GM12878 (cell line): ENCODE measurements around the gene BET1. TPM values are rescaled to one million over a fixed set of nuclear protein-coding genes. Genes with fewer than 3 reads are reported as not detected.

Experiments
- BHLHE40 ChIP-seq, 2 experiments: fragments of 450-650 bp in 1 of 2; IDR thresholded peaks; 2 replicates each; pipeline ENCODE4 v1.6.1; 2011 to 2017; ENCODE audit warnings: low read depth in 2 of 2, borderline replicate concordance in 1 of 2, improper control_type of control experiment in 1 of 2, low read length in 1 of 2, mild to moderate bottlenecking in 1 of 2
- CTCF ChIP-seq, 3 experiments: IDR thresholded peaks in 2 of 3; conservative IDR thresholded peaks in 1 of 3; 2 replicates each; pipeline ENCODE4 v1.5.1; 2011; ENCODE audit warnings: low read depth in 3 of 3, low read length in 3 of 3, mild to moderate bottlenecking in 3 of 3, control low read depth in 2 of 3, moderate library complexity in 2 of 3, inconsistent platforms in 1 of 3, mixed read lengths in 1 of 3; ENCODE audit not compliant: control insufficient read depth in 2 of 3, insufficient read depth in 1 of 3; ENCODE audit errors: extremely low read depth in 1 of 3
- DPF2 ChIP-seq: fragments of 450-650 bp; IDR thresholded peaks from 2 replicates; pipeline ENCODE4 v1.6.1; 2017; ENCODE audit warnings: mild to moderate bottlenecking
- EED ChIP-seq: sonication (generic); IDR thresholded peaks from 2 replicates; pipeline ENCODE4 v1.6.1; 2016; ENCODE audit warnings: antibody characterized with exemption, low read depth
- EP300 ChIP-seq, 2 experiments: fragments of 150-350 bp in 1 of 2; IDR thresholded peaks; 2 replicates each; pipeline ENCODE4 v1.6.1; 2011 to 2012; ENCODE audit warnings: low read depth in 2 of 2, low read length in 2 of 2, borderline replicate concordance in 1 of 2, improper control_type of control experiment in 1 of 2, inconsistent platforms in 1 of 2; ENCODE audit not compliant: control insufficient read depth in 1 of 2
- ETV6 ChIP-seq, 2 experiments: fragments of 450-650 bp in 1 of 2; IDR thresholded peaks in 1 of 2; conservative IDR thresholded peaks in 1 of 2; 2 replicates each; pipeline ENCODE4 v1.6.1; 2014; ENCODE audit warnings: antibody characterized with exemption in 1 of 2, borderline replicate concordance in 1 of 2, low read depth in 1 of 2, mild to moderate bottlenecking in 1 of 2, moderate library complexity in 1 of 2
- HSF1 ChIP-seq: fragments of 150-350 bp; IDR thresholded peaks from 2 replicates; pipeline ENCODE4 v1.6.1; 2014; ENCODE audit warnings: mild to moderate bottlenecking, low read depth, low read length
- IKZF1 ChIP-seq: fragments of 450-650 bp; conservative IDR thresholded peaks from 2 replicates; pipeline ENCODE4 v1.6.1; 2017; ENCODE audit warnings: antibody characterized with exemption, mild to moderate bottlenecking
- IKZF2 ChIP-seq, 2 experiments: fragments of 450-650 bp; IDR thresholded peaks; 2 replicates each; pipeline ENCODE4 v1.6.1; 2017; ENCODE audit warnings: mild to moderate bottlenecking in 2 of 2, moderate library complexity in 2 of 2
- IRF4 ChIP-seq: IDR thresholded peaks from 2 replicates; pipeline ENCODE4 v1.6.1; 2011; ENCODE audit warnings: low read depth, low read length
- MTA2 ChIP-seq: fragments of 450-650 bp; IDR thresholded peaks from 2 replicates; pipeline ENCODE4 v1.6.1; 2016; ENCODE audit warnings: low read depth, mild to moderate bottlenecking, moderate library complexity
- RAD21 ChIP-seq: IDR thresholded peaks from 2 replicates; pipeline ENCODE4 v1.6.1; 2011; ENCODE audit warnings: mild to moderate bottlenecking, low read depth, low read length, moderate library complexity; ENCODE audit not compliant: insufficient read depth
- SIN3A ChIP-seq: IDR thresholded peaks from 2 replicates; pipeline ENCODE4 v1.6.1; 2012; ENCODE audit warnings: low read depth, low read length, improper control_type of control experiment
- SPI1 ChIP-seq: IDR thresholded peaks from 2 replicates; pipeline ENCODE4 v1.6.1; 2011; ENCODE audit warnings: low read depth, mild to moderate bottlenecking, low read length, moderate library complexity, borderline replicate concordance; ENCODE audit not compliant: insufficient read depth
- TCF12 ChIP-seq: IDR thresholded peaks from 2 replicates; pipeline ENCODE4 v1.6.1; 2011; ENCODE audit warnings: low read depth, mild to moderate bottlenecking, low read length
- ZNF592 ChIP-seq: fragments of 450-650 bp; IDR thresholded peaks from 2 replicates; pipeline ENCODE4 v1.6.1; 2017; ENCODE audit warnings: mild to moderate bottlenecking, moderate library complexity
- polyA plus RNA-seq, 11 experiments: library from polyadenylated mRNA; depleted of rRNA in 4 of 11; unstranded in 6 of 11; stranded (reverse) in 5 of 11; fragments of >200 nt; fragmentation: Nextera tagmentation in 4 of 11; fragmentation: Illumina TruSeq in 1 of 11; extraction: Ambion mirVana in 4 of 11; extraction: Trizol in 1 of 11; gene quantifications; 1 replicate in 1 of 11; 2 replicates in 10 of 11; pipeline versions ENCODE4 v1.2.1 to v1.2.3, GENCODE V29; 2011 to 2016; ENCODE audit warnings: inconsistent platforms in 2 of 11, missing spikeins in 2 of 11, low read depth in 1 of 11
- total RNA-seq, 4 experiments: library from RNA; depleted of rRNA in 3 of 4; stranded (reverse); fragments of >200 nt in 3 of 4; fragmentation: Illumina TruSeq in 1 of 4; extraction: Trizol in 1 of 4; gene quantifications; 2 replicates each; pipeline versions ENCODE4 v1.2.1 to v1.2.3, GENCODE V29; 2013 to 2021

Gene BET1
- total and polyA plus RNA-seq, 10 of the 15 experiments (the other 5 are each of a cell fraction or from before 2014, with no cell fraction given): 12.5 to 99.5 (median 28.4) TPM

GRCh38 chr7:94050046-94050445 lies 45.9 kb upstream of the BET1 start (continued):
- TF ChIP-seq ZNF592 (no peak), SPI1 (peak; percentile 62; the same call in 1 of the 2 replicates), ETV6 (conservative IDR thresholded peaks at IDR 0.05 in 1 of 2, IDR thresholded peaks at IDR 0.05 in 1 of 2; ENCODE audit: borderline replicate concordance in 1 of 2, low read depth in 1 of 2) (0 out of 4 replicates have a peak, but pooled peaks of 1 of the 2 experiments have one; percentile 30), IRF4 (0 out of 2 replicates have a peak, but pooled peaks have one; percentile 18), IKZF1 (peak; percentile 79), HSF1 (no peak), MTA2 (peak; percentile 58; the same call in 1 of the 2 replicates), CTCF (IDR thresholded peaks at IDR 0.05 in 2 of 3, conservative IDR thresholded peaks at IDR 0.05 in 1 of 3; ENCODE audit: control insufficient read depth in 2 of 3, extremely low read depth in 1 of 3, insufficient read depth in 1 of 3, low read depth in 3 of 3, low read length in 3 of 3) (no peak), BHLHE40 (IDR thresholded peaks at IDR 0.05; ENCODE audit: borderline replicate concordance in 1 of 2, low read depth in 2 of 2, low read length in 1 of 2) (peak; percentile 61 to 68; a peak in 3 of 4 replicates), RAD21 (no peak), EP300 (IDR thresholded peaks at IDR 0.05; ENCODE audit: borderline replicate concordance in 1 of 2, control insufficient read depth in 1 of 2, low read depth in 2 of 2, low read length in 2 of 2) (peak; percentile 38 to 41; a peak in 2 of 4 replicates), DPF2 (0 out of 2 replicates have a peak, but pooled peaks have one; percentile 65), TCF12 (peak; percentile 64; the same call in 1 of the 2 replicates), SIN3A (no peak), IKZF2 (IDR thresholded peaks at IDR 0.05) (peak; percentile 82 to 84), EED (peak; percentile 73)
